PC-3 (cell line): ENCODE results near the gene SNCAIP. TPM values are rescaled to one million over a fixed set of nuclear protein-coding genes. Genes with fewer than 3 reads are reported as not detected.

Experiments used
- ATAC-seq: fragments of 200-7000 bp; cut with Tn5 transposase; 2 replicates; pipeline ENCODE4 v1.9.1; 2020; ENCODE audit warnings: mild to moderate bottlenecking, moderate library complexity
- BruUV-seq: library from RNA; stranded (reverse); fragments of 400-500 nt; replicated peaks from 2 replicates; lab custom pipeline; 2021; lab: Mats Ljungman, UMichigan
- CTCF ChIA-PET: fragments of 300-600 bp; sonication (Branson Sonifier 250); formaldehyde crosslinking; loops from one replicate; lab custom pipeline; 2022; ENCODE audit warnings: antibody characterized with exemption; lab: Charles Lee
- POLR2A ChIA-PET: fragments of 300-600 bp; sonication (Branson Sonifier 250); formaldehyde crosslinking; loops from one replicate; lab custom pipeline; 2022; ENCODE audit warnings: antibody characterized with exemption; ENCODE audit not compliant: unreplicated experiment; lab: Charles Lee
- DNase-seq: peaks from one replicate; pipeline ENCODE4 v3.0.0-alpha.2; 2015
- H2AFZ ChIP-seq: fragments of 300-600 bp; sonication (generic); 2 replicates; pipeline ENCODE4 v1.6.0; 2016; ENCODE audit warnings: antibody characterized with exemption, low read length
- H3F3A ChIP-seq: fragments of 300-600 bp; sonication (generic); one replicate; pipeline ENCODE4 v1.6.0; 2017; ENCODE audit warnings: antibody characterized with exemption, low read length, control low read depth, mild to moderate bottlenecking; ENCODE audit not compliant: unreplicated experiment
- H3K27ac ChIP-seq: fragments of 300-600 bp; sonication (generic); 2 replicates; pipeline ENCODE4 v1.5.1; 2016; ENCODE audit warnings: mild to moderate bottlenecking, low read length
- H3K27me3 ChIP-seq: fragments of 300-600 bp; sonication (generic); 2 replicates; pipeline ENCODE4 v1.6.1; 2016; ENCODE audit warnings: low read length, mixed read lengths
- H3K36me3 ChIP-seq: fragments of 300-600 bp; sonication (generic); 2 replicates; pipeline ENCODE4 v1.6.1; 2016; ENCODE audit warnings: low read depth, mixed run types, low read length, mixed read lengths
- H3K4me1 ChIP-seq: fragments of 300-600 bp; sonication (generic); 2 replicates; pipeline ENCODE4 v1.5.1; 2016; ENCODE audit warnings: low read length; ENCODE audit not compliant: insufficient read depth
- H3K4me2 ChIP-seq: fragments of 300-600 bp; sonication (generic); 2 replicates; pipeline ENCODE4 v1.6.0; 2016; ENCODE audit warnings: low read length
- H3K4me3 ChIP-seq: fragments of 300-600 bp; sonication (generic); 2 replicates; pipeline ENCODE4 v1.5.1; 2016; ENCODE audit warnings: mild to moderate bottlenecking, low read length, mixed read lengths
- H3K79me2 ChIP-seq: fragments of 300-600 bp; sonication (generic); 2 replicates; pipeline ENCODE4 v1.6.1; 2017; ENCODE audit warnings: low read length, mixed read lengths
- H3K9ac ChIP-seq: fragments of 300-600 bp; sonication (generic); 2 replicates; pipeline ENCODE4 v1.6.0; 2016; ENCODE audit warnings: mild to moderate bottlenecking, low read length
- H3K9me2 ChIP-seq: fragments of 300-600 bp; sonication (generic); replicated peaks from 2 replicates; pipeline ENCODE4 v1.6.1; 2016; ENCODE audit warnings: mixed run types, low read length, mixed read lengths
- H3K9me3 ChIP-seq: fragments of 300-600 bp; sonication (generic); 2 replicates; pipeline ENCODE4 v1.6.1; 2016; ENCODE audit warnings: low read length, mixed read lengths
- H4K20me1 ChIP-seq: fragments of 300-600 bp; sonication (generic); 2 replicates; pipeline ENCODE4 v1.6.1; 2016; ENCODE audit warnings: low read length, mixed read lengths
- EZH2 ChIP-seq: fragments of 300-600 bp; sonication (generic); IDR thresholded peaks from one replicate; pipeline ENCODE4 v1.6.1; 2017; ENCODE audit warnings: antibody characterized with exemption, mild to moderate bottlenecking, low read length; ENCODE audit not compliant: unreplicated experiment
- EZH2phosphoT487 ChIP-seq: fragments of 300-600 bp; sonication (generic); IDR thresholded peaks from 2 replicates; pipeline ENCODE4 v1.6.1; 2018; ENCODE audit warnings: mild to moderate bottlenecking, antibody characterized with exemption, low read length, borderline replicate concordance
- intact Hi-C: fragments of 100-400 bp; cut with micrococcal nuclease; formaldehyde crosslinking; loops from 2 replicates; pipeline ENCODE4 v1.9.0; 2023
- total RNA-seq: library from RNA; depleted of rRNA; stranded (reverse); fragments of >200 nt; gene quantifications from 2 replicates; pipeline ENCODE4 v1.2.3, GENCODE V29; 2014
- TF ChIP-seq, protein P1 (sequence below): fragments of 300-600 bp; sonication (generic); conservative IDR thresholded peaks from 2 replicates; pipeline ENCODE4 v1.5.1; 2017; ENCODE audit warnings: antibody characterized with exemption, low read depth, mild to moderate bottlenecking, low read length

SNCAIP gene
- total RNA-seq, 1 experiment from 2014 or later, result not detected

DNA sequence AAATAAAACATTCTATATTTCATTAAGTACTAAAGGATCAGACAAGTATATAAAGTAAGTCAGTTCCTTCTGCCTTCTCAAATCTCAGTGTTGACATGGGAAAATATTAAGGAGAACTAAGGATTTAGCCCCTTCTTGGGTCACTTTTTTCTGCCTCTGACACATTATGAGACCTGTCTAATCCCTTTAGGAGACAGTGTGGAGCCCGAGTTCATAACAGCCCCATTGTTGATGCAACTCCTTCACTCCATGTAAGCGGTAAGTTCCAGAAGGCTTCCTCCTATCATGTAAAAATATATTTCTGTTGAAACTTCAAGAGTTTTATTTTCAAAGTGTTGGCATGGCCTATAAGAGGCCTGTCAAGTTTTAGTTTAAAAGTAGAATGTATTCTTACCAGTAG, 152.2 kb downstream of the SNCAIP start:
- POLR2A ChIA-PET, result no interaction called here
- ATAC-seq, result no peak

GRCh38 chr5:122465031-122465577, 153.1 kb downstream of the SNCAIP start:
- Histone ChIP-seq H3K9me3 (no peaks in the 10 kb centered on the region), H3K27me3 (no peaks in the 10 kb centered on the region), H3K9me2 (no peaks in the 10 kb centered on the region), H2AFZ (no peak overlapping the region), H3K4me1 (no peaks in the 10 kb centered on the region), H4K20me1 (no peaks in the 10 kb centered on the region), H3K36me3 (no peaks in the 10 kb centered on the region), H3K9ac (no peak overlapping the region), H3F3A (no peaks in the 10 kb centered on the region), H3K4me3 (no peak overlapping the region), H3K4me2 (no peak overlapping the region), H3K27ac (no peak overlapping the region), H3K79me2 (no peaks in the 10 kb centered on the region)
- ChIA-PET CTCF (no interaction called here), POLR2A (no interaction called here)
- DNase-seq, result no peak
- TF ChIP-seq EZH2 (no peak), EZH2phosphoT487 (no peak)
- TF ChIP-seq, protein P1, sequence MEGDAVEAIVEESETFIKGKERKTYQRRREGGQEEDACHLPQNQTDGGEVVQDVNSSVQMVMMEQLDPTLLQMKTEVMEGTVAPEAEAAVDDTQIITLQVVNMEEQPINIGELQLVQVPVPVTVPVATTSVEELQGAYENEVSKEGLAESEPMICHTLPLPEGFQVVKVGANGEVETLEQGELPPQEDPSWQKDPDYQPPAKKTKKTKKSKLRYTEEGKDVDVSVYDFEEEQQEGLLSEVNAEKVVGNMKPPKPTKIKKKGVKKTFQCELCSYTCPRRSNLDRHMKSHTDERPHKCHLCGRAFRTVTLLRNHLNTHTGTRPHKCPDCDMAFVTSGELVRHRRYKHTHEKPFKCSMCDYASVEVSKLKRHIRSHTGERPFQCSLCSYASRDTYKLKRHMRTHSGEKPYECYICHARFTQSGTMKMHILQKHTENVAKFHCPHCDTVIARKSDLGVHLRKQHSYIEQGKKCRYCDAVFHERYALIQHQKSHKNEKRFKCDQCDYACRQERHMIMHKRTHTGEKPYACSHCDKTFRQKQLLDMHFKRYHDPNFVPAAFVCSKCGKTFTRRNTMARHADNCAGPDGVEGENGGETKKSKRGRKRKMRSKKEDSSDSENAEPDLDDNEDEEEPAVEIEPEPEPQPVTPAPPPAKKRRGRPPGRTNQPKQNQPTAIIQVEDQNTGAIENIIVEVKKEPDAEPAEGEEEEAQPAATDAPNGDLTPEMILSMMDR, result no peak
- no peak for ATAC-seq
- BruUV-seq, result no TSS peak
- intact Hi-C loops, result no loop called here

More for the DNA sequence above, 152.2 kb downstream of the SNCAIP start:
- H3K9ac ChIP-seq, result no peak overlapping the region
- H3K27me3 ChIP-seq, result no peaks in the 10 kb centered on the region
- H3K4me2 ChIP-seq, result no peak overlapping the region
- DNase-seq, result no peak
- no peaks in the 10 kb centered on the region for H3K4me1 ChIP-seq
- H3K9me2 ChIP-seq, result no peaks in the 10 kb centered on the region
- no peaks in the 10 kb centered on the region for H3K79me2 ChIP-seq
- no peak overlapping the region for H2AFZ ChIP-seq
- TF ChIP-seq EZH2 (no peak), EZH2phosphoT487 (no peak)
- TF ChIP-seq, protein P1, result no peak
- H3K36me3 ChIP-seq, result no peaks in the 10 kb centered on the region
- BruUV-seq, result no TSS peak
- no peaks in the 10 kb centered on the region for H4K20me1 ChIP-seq
- intact Hi-C loops, result no loop called here
- no peak overlapping the region for H3K4me3 ChIP-seq
- no peaks in the 10 kb centered on the region for H3F3A ChIP-seq
- H3K9me3 ChIP-seq, result no peaks in the 10 kb centered on the region
- CTCF ChIA-PET, result no interaction called here
- no peak overlapping the region for H3K27ac ChIP-seq

- BruUV-seq, result no TSS peak
- POLR2A ChIA-PET, result no interaction called here
- Histone ChIP-seq H4K20me1 (no peaks in the 10 kb centered on the region), H3K4me1 (no peaks in the 10 kb centered on the region), H3K9me3 (no peaks in the 10 kb centered on the region), H3K4me2 (no peak overlapping the region), H3F3A (no peaks in the 10 kb centered on the region), H3K27me3 (no peaks in the 10 kb centered on the region), H3K9me2 (no peaks in the 10 kb centered on the region), H3K79me2 (no peaks in the 10 kb centered on the region), H3K4me3 (no peak overlapping the region), H2AFZ (no peak overlapping the region), H3K9ac (no peak overlapping the region), H3K27ac (no peak overlapping the region), H3K36me3 (no peaks in the 10 kb centered on the region)
- no peak for DNase-seq
- TF ChIP-seq, protein P1, result no peak
- TF ChIP-seq EZH2, result no peak
- TF ChIP-seq EZH2phosphoT487, result no peak
- no peak for ATAC-seq
- intact Hi-C loops, result no loop called here
- CTCF ChIA-PET, result no interaction called here
These were observed 154.0 kb downstream of the SNCAIP start for GRCh38 chr5:122465994-122466393.
